Activated gamma-delta T cell treated with Interleukin-2 at 50 U/mL for 16 hours (primary cell): ENCODE results near the gene LMNTD2.
"Not testable (repeated sequence)": the region's sequence is repeated elsewhere in the genome, so short reads cannot be mapped to it uniquely, and the experiment has no call there.

ENCODE experiments used
- DNase-seq: peaks from one replicate; pipeline ENCODE4 v3.0.0-alpha.2; 2020

LMNTD2 gene

DNA sequence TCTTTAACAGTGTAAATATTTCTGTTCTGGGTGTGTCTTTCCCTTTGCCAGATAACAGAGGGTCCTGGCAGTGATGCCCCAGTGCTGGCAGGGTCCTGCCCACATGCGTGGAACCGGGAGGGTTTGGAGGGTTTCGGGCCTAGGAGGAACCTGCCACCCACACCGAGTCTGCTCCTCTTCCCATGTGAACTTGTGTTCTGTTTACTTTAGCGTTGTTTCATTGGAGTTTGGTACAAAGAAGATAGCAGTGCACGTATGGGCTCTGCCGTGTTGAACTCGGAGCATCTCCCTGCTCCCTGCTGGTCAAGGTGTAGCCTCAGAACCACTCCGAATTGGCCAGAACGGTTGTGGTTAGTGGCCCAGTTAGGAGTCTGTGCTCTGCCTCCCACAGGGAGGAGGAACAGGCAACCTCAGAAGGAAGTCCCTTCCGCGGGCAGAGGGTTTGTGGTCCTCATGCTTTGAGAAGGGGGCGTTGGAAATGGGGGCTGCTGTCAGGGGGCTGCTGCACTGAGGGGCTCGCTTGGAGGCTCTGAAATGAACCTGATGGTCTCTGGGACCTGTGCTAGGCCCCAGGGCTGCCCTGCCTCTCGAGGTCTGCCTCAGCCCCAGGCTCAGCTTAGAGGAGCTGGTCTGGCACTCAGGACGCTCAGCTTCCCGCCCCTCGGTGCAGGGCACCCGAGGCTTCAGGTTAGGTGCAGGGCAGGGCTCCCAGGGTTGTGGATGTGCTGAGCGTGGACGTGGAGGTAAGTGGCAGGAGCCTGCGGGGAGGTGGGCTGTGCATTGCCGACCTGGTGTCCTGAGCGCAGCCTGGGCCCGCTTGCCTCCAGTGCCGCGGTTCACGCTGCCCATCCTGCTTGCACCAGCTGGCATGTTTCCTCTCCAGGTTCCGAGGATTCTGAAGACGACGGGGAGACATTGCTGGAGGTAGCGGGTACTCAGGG lies 26.1 kb upstream of the LMNTD2 start:
- no peak for DNase-seq

DNA sequence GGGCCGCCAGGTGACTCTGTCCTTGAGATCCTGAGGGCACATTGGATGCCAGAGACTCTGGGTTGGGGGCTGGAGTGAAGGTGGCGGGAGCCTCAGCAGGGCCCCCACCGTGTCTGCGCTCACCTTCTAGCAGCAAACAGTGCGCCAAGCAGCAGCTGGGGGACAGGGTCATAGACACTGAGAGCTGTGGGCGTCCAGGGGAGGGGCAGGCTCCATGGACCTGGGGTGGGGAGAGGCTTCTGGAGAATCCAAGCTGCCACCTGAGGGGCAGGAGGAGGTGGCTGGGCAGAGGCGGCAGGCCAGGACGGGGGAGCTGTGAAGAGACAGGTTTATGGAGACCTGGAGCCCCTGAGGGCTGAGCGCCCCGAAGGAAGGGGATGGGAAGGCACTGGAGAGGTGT lies 23.7 kb upstream of the LMNTD2 start:
- no peak for DNase-seq

DNA sequence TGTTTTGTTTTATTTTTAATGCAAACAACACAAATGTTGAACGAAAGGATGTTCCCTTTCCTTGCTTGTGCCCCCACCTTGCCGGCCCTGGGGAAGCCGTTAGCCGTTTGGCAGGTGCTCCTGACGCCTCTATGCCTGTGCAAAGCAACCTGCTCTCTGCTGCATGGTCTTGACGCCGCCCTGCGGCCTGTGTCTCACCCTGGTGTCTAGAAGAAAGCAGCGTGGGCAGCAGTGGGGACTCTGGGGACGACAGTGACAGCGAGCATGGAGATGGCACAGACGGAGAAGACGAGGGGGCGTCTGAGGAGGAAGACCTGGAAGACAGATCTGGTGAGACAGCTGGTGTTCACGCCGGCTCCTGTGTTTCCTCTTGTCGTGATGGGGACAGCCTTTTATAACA lies 21.2 kb upstream of the LMNTD2 start:
- DNase-seq: no peak

DNA sequence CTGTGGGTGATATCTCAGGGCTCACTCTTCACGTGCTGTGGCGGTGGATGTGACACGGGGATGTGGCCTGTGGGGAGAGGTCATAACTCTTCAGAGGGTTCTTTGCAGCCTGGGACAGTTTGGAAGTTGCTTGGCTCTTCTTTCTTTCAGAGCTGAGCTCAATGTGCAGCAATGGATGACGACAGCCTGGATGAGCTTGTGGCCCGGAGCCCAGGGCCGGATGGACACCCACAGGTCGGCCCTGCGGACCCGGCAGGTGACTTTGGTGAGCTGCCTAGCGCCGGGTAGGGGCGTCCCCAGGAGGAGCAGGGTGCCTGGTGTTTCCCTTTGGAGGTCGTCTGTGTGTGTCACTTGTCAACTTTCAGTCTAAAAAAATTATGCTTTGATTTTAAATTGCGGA lies 20.8 kb upstream of the LMNTD2 start:
- DNase-seq: no peak

DNA sequence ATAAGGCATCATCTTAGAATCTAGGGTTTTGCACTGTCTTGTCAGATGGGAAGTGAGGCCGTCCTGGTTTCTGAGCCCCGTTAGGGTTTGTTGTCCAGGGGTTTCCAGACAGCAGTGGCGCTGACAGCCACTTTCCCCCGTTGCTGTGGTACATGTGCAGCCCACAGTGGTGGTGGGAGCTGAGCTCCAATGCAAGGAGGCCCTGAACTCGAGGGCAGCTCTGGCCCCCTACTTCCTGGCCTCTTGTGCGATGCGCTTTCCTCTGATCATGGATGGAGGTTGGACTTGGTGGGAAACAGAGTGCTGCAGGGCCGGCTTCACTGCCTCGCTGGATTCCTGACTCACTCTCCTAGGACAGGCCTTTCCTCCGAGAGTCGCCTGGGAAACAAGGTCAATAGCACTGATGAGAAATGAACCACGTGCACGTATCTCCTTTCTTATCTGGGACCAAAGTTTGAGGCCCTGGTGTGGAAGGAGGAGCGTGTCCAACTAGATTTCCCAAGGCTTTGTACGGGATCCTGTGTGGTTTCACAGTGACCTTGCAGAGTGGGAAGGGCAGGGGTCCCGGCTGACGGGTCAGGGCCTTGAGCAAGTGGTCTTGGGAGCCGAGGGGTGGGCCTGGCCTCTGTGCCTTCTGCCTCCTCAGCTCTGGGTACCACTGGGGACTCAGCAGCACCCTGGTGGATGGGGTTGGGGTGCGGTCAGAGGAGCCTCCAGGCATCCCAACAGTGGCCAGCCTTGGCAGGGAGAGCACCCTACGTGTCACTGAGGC lies 19.5 kb upstream of the LMNTD2 start:
- DNase-seq: no peak

DNA sequence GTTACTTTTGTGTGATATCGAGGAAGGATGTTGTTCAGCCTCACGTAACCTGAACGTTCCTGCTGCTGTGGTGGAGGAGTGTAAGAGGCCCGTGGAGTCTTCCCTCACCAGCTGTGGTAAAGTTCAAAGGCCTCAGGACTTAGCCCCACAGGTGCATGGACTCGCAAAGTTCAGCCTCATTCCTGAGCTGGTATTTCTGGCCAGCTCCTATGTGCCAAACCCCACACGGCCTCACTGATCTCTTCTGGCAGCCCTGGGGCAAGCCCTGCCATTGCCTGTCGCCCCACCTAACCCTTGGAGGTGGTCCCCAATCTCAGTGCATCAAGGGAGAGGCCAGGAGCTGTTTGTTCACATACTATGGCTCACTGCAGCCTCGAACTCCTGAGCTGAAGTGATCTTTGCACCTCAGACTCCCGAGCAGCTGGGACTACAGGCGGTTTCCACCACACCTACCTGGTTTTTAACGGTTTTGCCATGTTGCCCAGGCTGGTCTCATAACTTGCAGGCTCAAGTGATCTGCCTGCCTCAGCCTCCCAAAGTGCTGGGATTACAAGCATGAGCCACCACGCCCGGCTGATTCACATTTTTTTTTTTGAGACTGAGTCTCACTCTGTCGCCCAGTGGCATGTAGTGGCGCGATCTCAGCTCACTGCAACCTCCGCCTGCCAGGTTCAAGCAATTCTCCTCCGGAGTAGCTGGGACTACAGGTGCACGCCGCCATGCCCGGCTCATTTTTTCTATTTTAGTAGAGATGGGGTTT lies 17.9 kb upstream of the LMNTD2 start:
- no peak for DNase-seq

DNA sequence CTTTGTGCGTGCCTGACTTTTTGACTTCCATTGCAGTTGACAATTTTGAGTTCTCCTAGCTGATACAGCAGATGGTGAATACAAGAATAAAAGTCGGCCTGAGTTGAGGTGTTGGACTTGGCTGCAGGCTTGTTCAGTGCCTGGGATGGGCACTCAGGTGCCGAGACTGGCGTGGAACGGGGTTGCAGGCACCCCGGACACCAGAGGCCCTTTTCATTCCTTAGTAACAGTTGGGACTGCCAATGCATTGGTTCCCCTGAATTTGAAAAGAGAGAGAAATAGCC lies 17.0 kb upstream of the LMNTD2 start:
- no peak for DNase-seq

DNA sequence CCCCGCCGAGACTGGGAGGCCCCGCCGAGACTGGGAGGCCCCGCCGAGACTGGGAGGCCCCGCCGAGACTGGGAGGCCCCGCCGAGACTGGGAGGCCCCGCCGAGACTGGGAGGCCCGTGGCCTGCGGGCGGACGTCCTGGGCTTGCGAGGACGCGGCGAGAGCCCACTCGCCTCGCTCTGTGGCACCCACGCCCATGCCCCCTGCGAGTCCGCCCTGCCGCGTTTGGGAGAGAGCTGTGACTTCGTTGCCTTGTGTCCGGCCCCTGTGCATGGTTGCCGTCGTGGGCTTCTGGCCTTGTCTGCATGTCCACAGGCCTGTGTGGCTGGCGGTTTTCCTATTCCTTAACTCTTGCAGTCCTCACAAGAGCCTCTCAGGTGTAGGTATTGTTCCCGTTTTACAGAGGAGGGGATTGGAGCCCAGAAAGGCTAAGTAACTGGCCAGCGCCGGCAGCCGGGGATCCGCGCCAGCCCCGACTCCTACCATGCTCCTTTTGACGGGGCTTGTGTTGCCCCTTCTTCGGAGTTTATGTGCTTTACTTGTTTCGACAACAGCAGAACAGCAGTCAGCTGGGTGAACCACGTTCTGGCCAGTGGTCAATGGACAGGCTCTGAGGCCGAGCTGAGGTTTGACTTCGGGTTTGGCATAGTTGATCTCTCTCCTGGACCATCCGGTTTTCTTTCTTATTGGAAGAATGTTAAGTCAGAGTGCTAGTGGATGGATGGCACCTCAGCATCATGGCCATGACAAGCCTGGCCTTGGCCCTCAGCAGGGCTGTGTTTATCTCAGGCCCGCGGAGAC lies 16.5 kb upstream of the LMNTD2 start:
- no peak for DNase-seq

DNA sequence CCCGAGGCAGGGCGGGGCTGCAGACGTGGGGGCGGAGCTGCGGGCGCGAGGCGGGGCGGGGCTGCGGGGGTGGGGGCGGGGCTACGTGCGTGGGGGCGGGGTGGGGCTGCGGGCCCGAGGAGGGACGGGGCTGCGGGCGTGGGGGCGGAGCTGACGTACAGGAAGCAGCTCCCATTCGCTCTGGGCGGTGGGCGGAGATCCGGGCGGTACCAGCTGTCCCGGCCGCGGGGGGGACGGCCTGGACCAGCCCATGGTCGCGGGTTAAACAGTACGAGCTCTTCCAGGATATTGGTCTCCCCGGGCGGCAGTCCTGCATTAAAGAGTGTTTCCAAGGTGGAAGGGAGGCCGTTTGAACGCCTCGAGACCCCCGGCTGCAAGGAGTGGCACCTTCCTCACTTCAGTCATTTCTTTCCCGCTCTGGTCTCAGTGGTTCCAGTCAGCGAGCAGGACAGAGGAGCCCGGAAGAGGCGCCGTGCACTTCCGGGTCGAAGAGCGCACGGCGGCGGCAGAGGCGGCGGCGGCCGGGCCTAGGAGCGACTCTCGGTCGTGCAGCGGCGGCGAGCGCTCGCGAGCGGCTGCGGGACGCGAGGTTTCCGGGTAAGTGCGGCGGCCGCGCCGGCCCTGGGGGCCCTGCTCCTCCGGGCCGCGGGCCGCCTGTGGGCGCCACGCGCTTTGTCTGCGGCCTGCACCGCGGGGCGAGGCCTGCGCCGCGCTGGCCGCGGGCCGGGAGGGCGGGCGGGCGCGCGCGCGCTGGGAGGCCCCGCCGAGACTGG lies 15.6 kb upstream of the LMNTD2 start, which contains the start of gene PHRF1:
TSS of gene PHRF1 (plus strand) at position 475 of the 773 bp plus-strand sequence. CDS start 5,043 bp downstream, outside the sequence.
- DNase-seq: peak; percentile 96

DNA sequence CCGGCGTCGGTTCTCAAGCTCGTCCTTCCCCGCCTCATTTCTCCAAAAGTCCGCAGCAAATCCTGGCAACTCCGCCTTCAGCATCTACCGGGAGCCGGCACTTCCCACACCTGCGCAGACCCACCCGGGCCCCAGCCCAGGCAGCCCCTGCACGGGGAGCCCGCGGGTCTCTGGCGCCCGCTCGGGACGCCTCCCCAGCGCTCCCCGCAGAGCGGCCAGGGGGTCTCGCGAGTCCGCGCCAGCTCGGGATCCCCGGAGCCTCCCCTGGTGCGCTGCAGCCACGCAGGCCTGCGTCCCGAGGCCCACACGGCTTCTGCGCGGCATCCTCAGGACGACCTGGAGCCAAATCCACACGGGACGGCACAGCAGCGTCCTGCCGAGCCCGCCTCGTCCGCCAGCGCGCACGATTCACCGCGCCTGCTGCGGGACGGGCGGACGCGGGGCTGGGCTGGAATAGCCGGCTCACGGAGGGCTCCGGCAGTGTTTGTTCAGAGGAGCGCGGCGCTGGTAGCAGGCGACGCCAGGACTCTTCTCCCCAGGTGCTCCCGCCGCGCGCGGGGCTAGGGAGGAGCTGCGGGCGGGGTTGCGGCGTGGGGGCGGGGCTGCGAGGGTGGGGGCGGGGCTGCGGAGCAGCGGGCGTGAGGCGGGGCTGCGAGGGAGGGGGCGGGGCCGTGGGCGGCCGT lies 14.9 kb upstream of the LMNTD2 start:
- no peak for DNase-seq

DNA sequence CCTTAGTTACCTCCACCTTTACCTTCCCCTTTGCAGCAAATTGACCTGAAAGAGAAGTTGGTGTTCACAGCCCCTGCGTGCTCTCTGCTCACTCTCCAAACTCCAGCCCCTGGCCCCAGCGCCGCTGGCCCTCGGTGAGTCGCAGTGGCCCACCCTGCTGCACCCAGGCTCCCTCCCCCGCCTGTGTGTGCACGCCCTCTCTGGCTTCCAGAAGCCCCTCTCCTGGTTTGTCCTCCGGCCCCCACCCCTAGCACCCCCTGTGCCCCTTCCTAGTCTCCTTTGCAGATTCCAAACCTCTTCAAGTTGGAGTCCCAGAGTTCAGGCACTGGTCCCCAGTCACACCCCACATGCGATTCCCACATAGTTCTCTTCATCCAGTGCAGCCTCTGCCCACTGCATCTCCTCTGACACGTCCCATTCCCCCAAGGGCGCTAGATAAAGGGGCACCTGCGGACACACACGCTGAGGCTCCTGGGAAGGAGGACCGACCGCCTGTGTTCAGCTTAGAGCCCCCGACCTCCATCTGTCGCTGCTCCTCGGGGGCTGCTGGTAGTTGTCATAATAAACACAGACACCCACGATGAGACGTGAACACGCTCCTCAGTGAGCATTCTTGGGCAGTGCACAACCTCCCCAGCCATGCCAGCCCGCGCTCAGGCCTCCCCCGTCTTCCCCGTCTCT lies 14.2 kb upstream of the LMNTD2 start:
- DNase-seq: no peak

DNA sequence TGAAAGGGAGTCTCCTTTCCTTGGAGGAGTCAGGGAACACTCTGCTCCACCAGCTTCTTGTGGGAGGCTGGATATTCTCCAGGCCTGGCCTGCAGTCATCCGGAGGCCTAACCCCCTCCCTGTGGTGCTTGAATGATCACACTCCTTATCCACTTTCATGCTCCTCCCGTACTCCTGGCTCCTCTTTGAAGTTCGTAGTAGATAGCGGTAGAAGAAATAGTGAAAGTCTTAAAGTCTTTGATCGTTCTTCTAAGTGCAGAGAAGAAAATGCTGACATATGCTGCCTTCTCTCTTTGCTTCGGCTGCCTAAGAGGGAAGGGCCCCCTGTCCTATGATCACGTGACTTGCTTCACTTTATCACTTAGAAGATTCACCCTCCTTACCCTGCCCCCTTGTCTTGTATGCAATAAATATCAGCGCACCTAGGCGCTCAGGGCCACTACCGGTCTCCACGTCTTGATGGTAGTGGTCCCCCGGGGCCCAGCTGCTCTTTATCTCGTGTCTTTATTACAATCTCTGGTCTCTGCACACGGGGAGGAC lies 13.6 kb upstream of the LMNTD2 start:
- not testable (repeated sequence) for DNase-seq

DNA sequence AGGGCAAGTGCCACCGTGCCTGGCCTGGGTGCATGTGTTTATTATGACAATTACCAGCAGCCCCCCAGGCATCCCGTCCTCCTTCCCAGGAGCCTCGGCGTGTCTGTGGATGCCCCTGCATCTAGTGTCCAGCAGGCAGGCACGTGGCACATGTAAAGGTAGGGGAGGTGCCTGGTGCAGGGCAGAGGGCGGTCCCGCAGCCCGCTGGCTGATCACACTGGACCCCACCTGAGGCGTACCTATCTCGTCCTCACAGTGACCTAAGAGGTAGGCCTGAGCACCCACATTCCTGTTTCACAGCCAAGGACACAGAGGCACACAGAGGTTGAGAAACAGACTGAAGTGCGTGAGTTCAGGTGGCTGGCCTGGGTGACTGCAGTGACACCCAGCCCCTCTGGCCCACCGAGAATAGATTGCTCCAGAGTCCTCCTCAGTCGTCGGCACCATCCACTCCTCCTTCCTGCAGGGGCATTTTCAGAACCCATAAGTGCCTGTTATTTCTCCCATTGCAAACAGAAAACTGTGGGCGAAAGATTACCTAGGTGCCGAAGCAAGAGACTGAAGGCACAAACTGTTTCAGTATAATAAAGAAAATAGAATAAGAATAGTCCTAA lies 12.7 kb upstream of the LMNTD2 start:
- no peak for DNase-seq

DNA sequence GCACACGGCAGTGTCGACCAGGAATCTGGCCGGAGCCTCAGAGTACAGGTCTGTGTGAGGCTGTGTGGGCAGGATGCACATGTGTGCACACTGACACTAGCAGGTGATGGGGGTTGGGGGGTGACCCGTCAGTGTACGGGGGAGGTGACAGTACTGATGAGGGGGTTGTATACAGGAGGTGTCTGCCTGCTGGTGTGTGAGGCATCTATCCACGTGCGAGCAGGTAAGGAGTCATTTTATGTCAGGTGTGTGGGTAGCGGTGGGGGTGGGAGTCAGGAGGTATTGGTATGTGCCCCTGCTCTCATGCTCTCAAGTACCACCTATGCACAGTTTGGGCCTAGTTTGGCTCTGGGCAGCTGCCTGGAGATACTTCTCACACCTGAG lies 11.3 kb upstream of the LMNTD2 start:
- no peak for DNase-seq

DNA sequence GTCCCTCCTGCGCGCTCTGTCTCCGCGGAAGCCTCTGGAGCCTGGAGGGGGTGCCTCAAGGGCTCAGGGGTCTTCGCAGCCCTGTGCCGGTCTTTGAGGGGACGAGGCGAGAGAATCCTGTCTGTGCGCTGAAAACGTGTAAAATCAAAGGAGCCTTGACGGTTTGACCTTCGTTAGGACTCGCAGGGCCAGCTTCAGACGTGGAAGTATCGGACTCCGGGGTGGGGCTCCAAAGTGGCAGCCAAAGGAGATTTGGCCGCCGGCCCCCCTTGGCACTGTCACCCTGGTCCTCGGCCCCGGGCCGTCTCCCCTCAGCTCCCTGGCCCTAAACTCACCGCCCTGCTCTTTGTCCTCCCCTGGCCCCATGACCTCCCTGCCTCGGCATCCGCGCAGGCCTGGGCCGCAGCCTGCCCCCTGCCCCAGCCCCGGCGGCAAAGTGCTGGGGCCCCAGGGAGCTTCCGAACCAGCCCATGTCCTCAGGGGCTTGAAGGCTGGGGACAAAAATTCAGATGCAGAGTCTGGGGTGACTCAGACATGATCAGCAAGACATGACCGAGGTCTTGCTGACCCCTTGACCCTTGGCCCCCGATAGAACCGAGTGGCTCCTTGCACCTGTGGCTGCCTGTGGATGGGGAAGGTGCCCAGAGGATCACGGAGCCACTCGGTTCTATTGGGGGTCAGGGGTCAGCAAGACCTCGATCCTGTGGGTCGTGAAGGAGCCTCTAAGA lies 8.8 kb upstream of the LMNTD2 start:
- no peak for DNase-seq

DNA sequence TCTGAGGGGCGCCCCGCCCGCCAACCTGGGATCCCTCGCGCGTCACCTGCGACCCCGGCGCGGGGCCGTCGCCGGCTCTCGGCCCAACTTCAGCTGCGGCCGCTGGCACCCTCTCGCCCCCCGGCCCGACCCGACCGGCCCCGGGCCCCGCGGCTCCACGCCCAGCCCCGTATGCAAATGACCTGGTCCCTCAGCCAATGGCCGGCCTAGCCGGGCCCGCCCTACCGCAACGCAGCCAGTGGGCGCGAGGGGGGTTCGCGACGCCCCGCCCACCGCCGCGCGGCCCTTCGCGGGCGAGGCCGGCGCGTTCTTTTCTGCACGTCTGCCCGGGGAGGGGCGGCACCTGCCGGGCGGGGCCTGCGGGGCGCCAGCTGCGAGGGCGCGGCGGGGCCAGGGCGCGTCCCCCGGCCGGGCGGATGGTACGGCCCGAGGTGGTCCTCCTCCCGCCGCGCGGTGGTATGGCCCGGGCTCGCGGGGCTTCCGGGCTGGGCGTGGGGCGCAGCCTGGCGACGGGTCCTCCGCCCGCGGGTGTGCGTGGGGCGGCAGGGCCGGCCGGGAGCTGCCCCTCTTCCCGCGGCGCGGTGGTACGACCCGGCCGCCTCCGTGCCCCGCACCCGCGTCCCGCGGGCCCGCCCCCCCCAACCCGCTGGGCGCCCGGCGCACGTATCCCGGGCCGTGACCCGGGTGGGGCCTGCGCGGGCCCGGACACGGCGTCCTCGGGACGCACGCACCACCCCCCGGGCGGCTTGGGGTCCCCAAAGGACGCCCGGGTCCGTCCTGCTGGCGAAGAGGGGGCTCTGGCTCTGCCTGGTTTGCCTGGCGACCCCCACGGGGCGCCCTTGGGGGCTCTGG lies 8.0 kb upstream of the LMNTD2 start:
- DNase-seq: peak; percentile 92

DNA sequence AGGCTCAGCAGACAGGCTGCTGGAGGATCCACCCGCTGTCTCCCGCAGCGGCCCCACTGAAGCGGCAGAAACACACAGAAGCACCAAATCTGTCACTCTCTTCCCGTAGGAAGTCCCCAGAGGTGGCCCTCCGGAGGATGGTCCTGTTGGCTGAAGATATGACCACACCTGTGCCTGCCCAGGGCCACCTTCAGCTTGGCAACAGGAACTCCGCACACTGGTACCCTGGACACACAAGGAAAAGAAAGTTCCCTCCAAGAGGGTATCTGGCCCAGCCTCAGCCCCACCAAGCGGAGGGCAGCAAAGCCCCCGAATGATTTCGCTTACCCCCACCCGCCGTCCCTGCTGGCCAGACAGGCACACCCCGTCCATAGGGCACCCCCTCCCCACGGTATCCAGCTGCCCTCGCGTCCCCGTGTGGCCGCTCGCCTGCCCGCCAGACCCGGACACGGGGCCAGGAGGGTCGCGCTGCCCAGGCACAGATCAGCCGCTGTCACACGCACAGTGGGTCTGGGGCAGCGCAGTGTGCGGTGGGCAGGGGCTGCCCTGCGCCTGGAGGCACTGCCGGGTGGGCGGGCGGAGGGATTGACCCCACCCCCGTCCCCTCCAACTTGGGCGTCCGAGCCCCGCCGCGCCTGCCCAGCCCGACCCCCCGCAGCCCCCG lies 7.2 kb upstream of the LMNTD2 start:
- DNase-seq: no peak
